AG04450 (cell line): Measurements from ENCODE around the gene HMOX2. TPM values are rescaled to one million over a fixed set of nuclear protein-coding genes. Genes with fewer than 3 reads are reported as not detected.

Experiments used
- CTCF ChIA-PET: fragments of 300-600, 350-600 bp; formaldehyde crosslinking; extraction: SDS; loops from one replicate; lab custom pipeline; 2022; ENCODE audit warnings: antibody characterized with exemption, inconsistent platforms; lab: Charles Lee
- POLR2A ChIA-PET: fragments of 350-600 bp; formaldehyde crosslinking; extraction: SDS; loops from one replicate; lab custom pipeline; 2021; ENCODE audit warnings: antibody characterized with exemption, inconsistent platforms; lab: Yijun Ruan, JAX
- DNase-seq: peaks from one replicate; pipeline ENCODE4 v3.0.0-alpha.2; 2011; ENCODE audit warnings: low read depth, low spot score
- H3K27ac ChIP-seq: one replicate; pipeline ENCODE4 v1.5.1; 2012; ENCODE audit warnings: low read depth, low read length, control low read depth
- H3K27me3 ChIP-seq: one replicate; pipeline ENCODE4 v1.6.0; 2012; ENCODE audit warnings: low read length; ENCODE audit not compliant: control insufficient read depth, insufficient read depth
- H3K4me3 ChIP-seq: 2 replicates; pipeline ENCODE4 v1.5.1; 2011; ENCODE audit warnings: mild to moderate bottlenecking, low read depth, low read length, control low read depth
- H3K9me3 ChIP-seq: 2 replicates; pipeline ENCODE4 v1.5.1; 2012; ENCODE audit warnings: low read length; ENCODE audit not compliant: control insufficient read depth, insufficient read depth
- CTCF ChIP-seq: IDR thresholded peaks from 2 replicates; pipeline ENCODE4 v1.5.1; 2011; ENCODE audit warnings: low read depth, low read length, control low read depth, inconsistent platforms
- polyA minus RNA-seq: library from RNA; depleted of rRNA, polyadenylated mRNA; stranded (reverse); fragments of >200 nt; gene quantifications from 2 replicates; pipeline ENCODE4 v1.2.3, GENCODE V29; 2011; rRNA and poly(A)+ RNA removed
- polyA plus RNA-seq: library from polyadenylated mRNA; depleted of rRNA; stranded (reverse); fragments of >200 nt; gene quantifications from 2 replicates; pipeline ENCODE4 v1.2.3, GENCODE V29; 2011; rRNA removed

HMOX2 gene
- polyA plus RNA-seq = 49.2 and 62.1 TPM in 2 replicates
- polyA minus RNA-seq = 37.6 and 44.4 TPM in 2 replicates

- ChIA-PET CTCF (interaction anchor here (0.6 to 2.1 kb wide), 4 partner anchors 10 to 436 kb away, joined by 3 to 6 read pairs (median 4); no protein-coding TSS in a partner anchor), POLR2A (interaction anchor here (0.7 to 1.2 kb wide), 2 partner anchors 25 to 31 kb away, joined by 3 read pairs; no protein-coding TSS in a partner anchor)
- peak; percentile 43 for TF ChIP-seq CTCF
- Histone ChIP-seq H3K9me3 (peaks cover 12% of the 10 kb centered on the region), H3K4me3 (peak within 1 kb of the TSS; percentile 83), H3K27ac (no peak within 1 kb of the TSS), H3K27me3 (no peaks in the 10 kb centered on the region)
- no peak for DNase-seq
Measured at GRCh38 chr16:4475880-4476788, at the start of gene HMOX2. HMOX2 (plus strand) TSS chr16:4476398; CDS start chr16:4505525, 29,127 bp downstream.

GRCh38 chr16:4426722-4427372, 49.4 kb upstream of the HMOX2 start:
- CTCF ChIA-PET = interaction anchor here (0.7 to 1.1 kb wide), 3 partner anchors 24 to 191 kb away, joined by 3 to 9 read pairs (median 3); no protein-coding TSS in a partner anchor
- no peaks in the 10 kb centered on the region for H3K27me3 ChIP-seq

GRCh38 chr16:4428500-4428899, 47.7 kb upstream of the HMOX2 start:
- POLR2A ChIA-PET = no interaction called here
- CTCF ChIA-PET = no interaction called here

More at GRCh38 chr16:4426722-4427372, 49.4 kb upstream of the HMOX2 start:
- Histone ChIP-seq H3K9me3 (peaks cover 3% of the 10 kb centered on the region; the same call in 1 of the 2 replicates), H3K27ac (no peak overlapping the region), H3K4me3 (peak overlapping the region; percentile 76)
- no peak for TF ChIP-seq CTCF
- POLR2A ChIA-PET = no interaction called here
- DNase-seq = no peak

GRCh38 chr16:4431023-4431422, 45.2 kb upstream of the HMOX2 start:
- CTCF ChIA-PET = no interaction called here
- DNase-seq = no peak
- Histone ChIP-seq H3K27ac (no peak overlapping the region), H3K9me3 (peaks cover under 1% of the 10 kb centered on the region; the same call in 1 of the 2 replicates), H3K27me3 (no peaks in the 10 kb centered on the region), H3K4me3 (no peak overlapping the region)
- POLR2A ChIA-PET = no interaction called here
- no peak for TF ChIP-seq CTCF

More at GRCh38 chr16:4428500-4428899, 47.7 kb upstream of the HMOX2 start:
- no peak overlapping the region for H3K27ac ChIP-seq
- TF ChIP-seq CTCF = no peak
- DNase-seq = no peak
- H3K9me3 ChIP-seq = peaks cover 3% of the 10 kb centered on the region; the same call in 1 of the 2 replicates
- H3K27me3 ChIP-seq = no peaks in the 10 kb centered on the region
- no peak overlapping the region for H3K4me3 ChIP-seq
